ENCODE data around the gene MUS81. TPM values are rescaled to one million over a fixed set of nuclear protein-coding genes. Genes with fewer than 3 reads are reported as not detected.

Gene MUS81
- total RNA-seq (68.4 and 76.9 TPM in 2 replicates), polyA plus RNA-seq (57.9 and 64.5 TPM in 2 replicates), polyA minus RNA-seq (37.4 and 54.2 TPM in 2 replicates), Bru-seq, nascent RNA (percentile 66 among the genes with signal in this experiment), BruChase-seq, experiment 1, labeled RNA remaining after a 6-hour chase (percentile 77 among the genes with signal in this experiment), BruChase-seq, experiment 2, labeled RNA remaining after a 2-hour chase (percentile 74 among the genes with signal in this experiment)
- polyA plus RNA-seq (2011; cell fraction: cytosol; rRNA removed), result 26.7 and 34.0 TPM in 2 replicates
- polyA plus RNA-seq (2011; cell fraction: nucleus; rRNA removed), result 262 and 327 TPM in 2 replicates
- 54.5 and 57.8 TPM in 2 replicates for polyA plus RNA-seq (2012)
- 31.4 TPM for polyA minus RNA-seq (2011; cell fraction: cytosol; rRNA and poly(A)+ RNA removed)
- polyA minus RNA-seq (2011; cell fraction: nucleus; rRNA and poly(A)+ RNA removed), result 46.3 and 80.5 TPM in 2 replicates
- long read RNA-seq, transcript MUS81-201 (16 exons, 2,392 nt), result major isoform, 61 of 179 reads
- long read RNA-seq, partial matches to known transcripts, result 76 of 179 reads
- long read RNA-seq, other reads (novel, unspliced or antisense), result 38 of 179 reads

DNA sequence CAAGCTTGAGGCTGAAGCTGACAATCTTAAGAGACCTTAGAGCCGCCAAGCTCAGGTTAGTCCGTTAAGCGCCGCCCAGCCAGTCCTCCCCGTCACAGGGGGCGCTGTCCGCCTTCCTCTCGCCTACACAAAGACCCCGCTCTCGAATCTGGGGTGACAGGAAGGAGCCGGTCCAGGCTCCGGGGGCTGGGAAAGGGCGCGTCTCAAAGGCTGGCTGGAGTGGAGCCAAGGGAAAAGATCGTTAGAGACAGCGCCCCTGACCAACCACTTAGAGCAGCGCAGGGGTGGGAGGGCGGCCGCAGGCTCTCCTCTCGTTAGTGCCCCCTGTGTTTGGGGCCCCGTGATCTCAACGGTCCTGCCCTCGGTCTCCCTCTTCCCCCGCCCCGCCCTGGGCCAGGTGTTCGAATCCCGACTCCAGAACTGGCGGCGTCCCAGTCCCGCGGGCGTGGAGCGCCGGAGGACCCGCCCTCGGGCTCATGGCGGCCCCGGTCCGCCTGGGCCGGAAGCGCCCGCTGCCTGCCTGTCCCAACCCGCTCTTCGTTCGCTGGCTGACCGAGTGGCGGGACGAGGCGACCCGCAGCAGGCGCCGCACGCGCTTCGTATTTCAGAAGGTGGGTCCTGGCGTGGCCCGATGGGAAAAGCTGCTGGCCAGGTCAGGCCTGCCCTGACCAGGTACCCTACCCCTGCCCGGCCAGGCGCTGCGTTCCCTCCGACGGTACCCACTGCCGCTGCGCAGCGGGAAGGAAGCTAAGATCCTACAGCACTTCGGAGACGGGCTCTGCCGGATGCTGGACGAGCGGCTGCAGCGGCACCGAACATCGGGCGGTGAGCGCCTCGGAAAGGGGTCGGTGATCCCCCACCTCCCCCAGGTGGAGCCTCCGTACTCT is at the start of gene MUS81:
MUS81 (plus strand) TSS at position 156 of the 887 bp plus-strand sequence; CDS start at position 477, 321 bp downstream.
- TF ChIP-seq GATA2 (IDR thresholded peaks at IDR 0.05; ENCODE audit: insufficient read depth, insufficient read length, low read depth, low read length), result no peak
- TF ChIP-seq MYC (IDR thresholded peaks at IDR 0.05; ENCODE audit: low read depth, low read length), result no peak
- no peak for TF ChIP-seq JUN (IDR thresholded peaks at IDR 0.05; ENCODE audit: borderline replicate concordance, insufficient read depth, insufficient read length, low read depth)
- TF ChIP-seq POLR2A (IDR thresholded peaks at IDR 0.05; ENCODE audit: low read depth, low read length), result peak; percentile 59
- no peak for TF ChIP-seq FOS (IDR thresholded peaks at IDR 0.05; ENCODE audit: borderline replicate concordance, insufficient read depth, low read length)
- peak; percentile 56 for TF ChIP-seq POLR2AphosphoS5 (IDR thresholded peaks at IDR 0.05; ENCODE audit: insufficient read depth, low read depth, low read length)
- TF ChIP-seq EZH2 (IDR thresholded peaks at IDR 0.05; ENCODE audit: borderline replicate concordance, low read depth, low read length, severe bottlenecking), result no peak
- TF ChIP-seq MAX (IDR thresholded peaks at IDR 0.05; ENCODE audit: insufficient read depth, insufficient read length), result no peak
- TF ChIP-seq CTCF (IDR thresholded peaks at IDR 0.05; ENCODE audit: extremely low read depth in 1 of 2, insufficient read depth in 1 of 2, low read depth in 1 of 2, low read length in 2 of 2), result peak; percentile 93 to 97
- intact Hi-C loops (cut with micrococcal nuclease) (loop anchor here (1.0 kb wide), 4 partner anchors 12 to 192 kb away; partner anchors contain the start of genes EFEMP2, FIBP and SF3B2), dilution Hi-C loops (cut with MboI; ENCODE audit: extremely low pct_ligation_motif_present, low sequenced_read_pairs) (no loop called here)
- H3K9me1 ChIP-seq (replicated peaks; ENCODE audit: control insufficient read depth, extremely low read depth, insufficient read depth, low read length), result no peaks in the 10 kb centered on the region
- H3K79me2 ChIP-seq (ENCODE audit: control insufficient read depth, insufficient read depth, low read length), result peaks cover 57% of the 10 kb centered on the region
- no TSS peak for BruUV-seq (replicated peaks)
- FAIRE-seq (peak; percentile 95), DNase-seq (ENCODE audit: low read depth, low spot score) (peak; percentile 98)
- no peaks in the 10 kb centered on the region for H3K9me3 ChIP-seq (replicated peaks; ENCODE audit: control insufficient read depth, insufficient read depth, low read length)
- H3K4me1 ChIP-seq (ENCODE audit: control insufficient read depth, extremely low read depth, insufficient read depth, low read length), result peaks cover 39% of the 10 kb centered on the region
- H4K20me1 ChIP-seq (replicated peaks; ENCODE audit: control insufficient read depth, extremely low read depth, insufficient read depth, low read length), result peaks cover 4% of the 10 kb centered on the region
- peak within 1 kb of the TSS; percentile 78 for H3K4me2 ChIP-seq (ENCODE audit: insufficient read depth, low read length)
- H3K36me3 ChIP-seq (ENCODE audit: control insufficient read depth in 2 of 2, extremely low read depth in 1 of 2, insufficient read depth in 2 of 2, low read length in 2 of 2), result peaks cover 19 to 31% of the 10 kb centered on the region in 2 experiments
- ChIA-PET POLR2A (interaction anchor here (0.9 to 5.4 kb wide), 7 partner anchors 9 to 148 kb away, joined by 3 to 67 read pairs (median 5); partner anchors contain the start of genes CCDC85B, FIBP and KAT5), CTCF (interaction anchor here (0.5 to 4.8 kb wide), 26 partner anchors 10 to 222 kb away, joined by 3 to 73 read pairs (median 4); partner anchors contain the start of genes AP5B1, CCDC85B, CTSW and EFEMP2)
- peak within 1 kb of the TSS; percentile 75 for H3K9ac ChIP-seq (replicated peaks; ENCODE audit: extremely low read depth, insufficient read depth, low read length)
- peak within 1 kb of the TSS; percentile 52 for H2AFZ ChIP-seq (ENCODE audit: low read depth, low read length)
- peak within 1 kb of the TSS; percentile 77 for H3K27ac ChIP-seq (ENCODE audit: insufficient read depth, low read depth, low read length)
- peak within 1 kb of the TSS; percentile 36 to 76 (median 71) for H3K4me3 ChIP-seq (replicated peaks in 1 of 3; ENCODE audit: insufficient read depth in 1 of 3, low read depth in 1 of 3, low read length in 3 of 3)
- H3K27me3 ChIP-seq (ENCODE audit: control insufficient read depth in 2 of 2, insufficient read depth in 2 of 2, low read length in 2 of 2), result no peaks in the 10 kb centered on the region

Data from endothelial cell of umbilical vein (primary cell).